Keratinocyte (primary cell): ENCODE measurements around the gene A3GALT2. TPM values are rescaled to one million over a fixed set of nuclear protein-coding genes. Genes with fewer than 3 reads are reported as not detected.

Experiments used
- DNase-seq: peaks from one replicate; pipeline ENCODE4 v3.0.0-alpha.2; 2011; ENCODE audit warnings: low read depth, missing footprints, low spot score
- FAIRE-seq: peaks from 2 replicates; lab custom pipeline; 2011; peaks lifted over from hg19 to GRCh38; lab: Jason Lieb, UNC
- H2AFZ ChIP-seq: 2 replicates; pipeline ENCODE4 v1.6.0; 2012; ENCODE audit warnings: low read length, control low read depth, inconsistent platforms; ENCODE audit not compliant: control insufficient read depth
- H3K27ac ChIP-seq: 2 replicates; pipeline ENCODE4 v1.5.1; 2011; ENCODE audit warnings: low read length; ENCODE audit not compliant: control insufficient read depth, insufficient read depth
- H3K27me3 ChIP-seq: 3 replicates; pipeline ENCODE4 v1.6.0; 2011; ENCODE audit warnings: low read length; ENCODE audit not compliant: control insufficient read depth, insufficient read depth; ENCODE audit errors: extremely low read depth
- H3K36me3 ChIP-seq, 2 experiments: 2 replicates in 1 of 2; 3 replicates in 1 of 2; pipeline ENCODE4 v1.5.1; 2011; ENCODE audit warnings: low read length in 2 of 2, mild to moderate bottlenecking in 1 of 2; ENCODE audit not compliant: control insufficient read depth in 2 of 2, insufficient read depth in 2 of 2; ENCODE audit errors: extremely low read depth in 1 of 2
- H3K4me1 ChIP-seq: 3 replicates; pipeline ENCODE4 v1.5.1; 2011; ENCODE audit warnings: low read length; ENCODE audit not compliant: control insufficient read depth, insufficient read depth; ENCODE audit errors: extremely low read depth
- H3K4me2 ChIP-seq: 3 replicates; pipeline ENCODE4 v1.6.0; 2011; ENCODE audit warnings: low read depth, low read length; ENCODE audit not compliant: control insufficient read depth, insufficient read depth; ENCODE audit errors: extremely low read depth
- H3K4me3 ChIP-seq, 3 experiments: fragments of 200-600 bp in 1 of 3; sonication (generic) in 1 of 3; 2 replicates in 2 of 3; 3 replicates in 1 of 3; pipeline ENCODE4 v1.5.1; 2011 to 2016; ENCODE audit warnings: low read length in 3 of 3, mild to moderate bottlenecking in 3 of 3, control low read depth in 2 of 3, inconsistent platforms in 1 of 3, low read depth in 1 of 3, mixed read lengths in 1 of 3, mixed run types in 1 of 3, moderate library complexity in 1 of 3; ENCODE audit not compliant: control insufficient read depth in 2 of 3, insufficient read depth in 2 of 3; ENCODE audit errors: extremely low read depth in 1 of 3
- H3K79me2 ChIP-seq: 2 replicates; pipeline ENCODE4 v1.6.0; 2012; ENCODE audit warnings: low read length; ENCODE audit not compliant: control insufficient read depth, insufficient read depth
- H3K9ac ChIP-seq: 3 replicates; pipeline ENCODE4 v1.6.0; 2011; ENCODE audit warnings: low read length; ENCODE audit not compliant: control insufficient read depth, insufficient read depth; ENCODE audit errors: extremely low read depth
- H3K9me1 ChIP-seq: 3 replicates; pipeline ENCODE4 v1.6.0; 2011; ENCODE audit warnings: low read length; ENCODE audit not compliant: control insufficient read depth, insufficient read depth; ENCODE audit errors: extremely low read depth
- H3K9me3 ChIP-seq: 2 replicates; pipeline ENCODE4 v1.5.1; 2012; ENCODE audit warnings: low read depth, low read length; ENCODE audit not compliant: control insufficient read depth
- H4K20me1 ChIP-seq: 3 replicates; pipeline ENCODE4 v1.6.0; 2011; ENCODE audit warnings: low read length; ENCODE audit not compliant: control insufficient read depth, insufficient read depth; ENCODE audit errors: extremely low read depth
- CTCF ChIP-seq, 3 experiments: IDR thresholded peaks in 1 of 3; conservative IDR thresholded peaks in 1 of 3; optimal IDR thresholded peaks in 1 of 3; 2 replicates in 2 of 3; 3 replicates in 1 of 3; pipeline versions ENCODE3 to v1.5.1; 2011; ENCODE audit warnings: low read length in 3 of 3, mild to moderate bottlenecking in 3 of 3, moderate library complexity in 2 of 3, control low read depth in 1 of 3, inconsistent platforms in 1 of 3; ENCODE audit not compliant: insufficient read depth in 2 of 3; ENCODE audit errors: extremely low read depth in 1 of 3
- EZH2 ChIP-seq: IDR thresholded peaks from one replicate; pipeline ENCODE4 v1.6.1; 2012; ENCODE audit warnings: inconsistent platforms, mild to moderate bottlenecking, low read length, moderate library complexity
- dilution Hi-C: fragments of 300-500 bp; cut with MboI; formaldehyde crosslinking; loops from one replicate; pipeline ENCODE4 v1.7.0; 2020; ENCODE audit warnings: low sequenced_read_pairs; ENCODE audit not compliant: extremely low pct_ligation_motif_present
- polyA plus RNA-seq, 5 experiments: library from polyadenylated mRNA; depleted of rRNA in 3 of 5; stranded (reverse) in 3 of 5; stranded (forward) in 1 of 5; unstranded in 1 of 5; fragments of >200 nt; gene quantifications; 1 replicate in 1 of 5; 2 replicates in 3 of 5; 3 replicates in 1 of 5; pipeline versions ENCODE4 v1.2.1 to v1.2.3, GENCODE V29; 2011 to 2012; ENCODE audit warnings: missing spikeins in 2 of 5, low read depth in 1 of 5, low replicate concordance in 1 of 5

A3GALT2 gene
- polyA plus RNA-seq, 1 donor (not counting 4 experiments of a cell fraction or from before 2014, with no cell fraction given), result not detected

GRCh38 chr1:33305816-33306652, 14.9 kb downstream of the A3GALT2 start:
- Histone ChIP-seq H3K36me3 (no peaks in the 10 kb centered on the region), H3K9ac (no peak overlapping the region), H3K27ac (no peak overlapping the region), H3K4me1 (no peaks in the 10 kb centered on the region), H3K4me2 (peak overlapping the region; percentile 51), H3K27me3 (peaks cover 13% of the 10 kb centered on the region), H4K20me1 (no peaks in the 10 kb centered on the region), H3K79me2 (no peaks in the 10 kb centered on the region), H3K9me3 (no peaks in the 10 kb centered on the region), H3K9me1 (no peaks in the 10 kb centered on the region), H3K4me3 (no peak overlapping the region), H2AFZ (no peak overlapping the region)
- FAIRE-seq (no peak), DNase-seq (no peak)
- dilution Hi-C loops, result no loop called here
- TF ChIP-seq EZH2 (no peak), CTCF (optimal IDR thresholded peaks at IDR 0.05 in 1 of 3, IDR thresholded peaks at IDR 0.05 in 1 of 3, conservative IDR thresholded peaks at IDR 0.05 in 1 of 3; ENCODE audit: extremely low read depth in 1 of 3, insufficient read depth in 2 of 3, low read length in 3 of 3) (no peak)

- dilution Hi-C loops, result no loop called here
- no peak for FAIRE-seq
- TF ChIP-seq CTCF (optimal IDR thresholded peaks at IDR 0.05 in 1 of 3, IDR thresholded peaks at IDR 0.05 in 1 of 3, conservative IDR thresholded peaks at IDR 0.05 in 1 of 3; ENCODE audit: extremely low read depth in 1 of 3, insufficient read depth in 2 of 3, low read length in 3 of 3) (no peak), EZH2 (no peak)
Observed at GRCh38 chr1:33305016-33305415, 15.9 kb downstream of the A3GALT2 start.

More at GRCh38 chr1:33305016-33305415, 15.9 kb downstream of the A3GALT2 start:
- Histone ChIP-seq H2AFZ (no peak overlapping the region), H3K9me1 (no peaks in the 10 kb centered on the region), H3K79me2 (no peaks in the 10 kb centered on the region), H3K4me2 (no peak overlapping the region), H3K4me3 (no peak overlapping the region), H3K36me3 (no peaks in the 10 kb centered on the region), H3K27me3 (peaks cover 13% of the 10 kb centered on the region), H3K9ac (no peak overlapping the region), H3K27ac (no peak overlapping the region), H4K20me1 (no peaks in the 10 kb centered on the region), H3K4me1 (no peaks in the 10 kb centered on the region), H3K9me3 (no peaks in the 10 kb centered on the region)
- no peak for DNase-seq
